ENCODE measurements around the gene PALD1. TPM values are rescaled to one million over a fixed set of nuclear protein-coding genes. Genes with fewer than 3 reads are reported as not detected.

PALD1 gene
- total RNA-seq, 4 donors from 2014 or later, result 10.7 to 28.2 (median 14.0) TPM

DNA sequence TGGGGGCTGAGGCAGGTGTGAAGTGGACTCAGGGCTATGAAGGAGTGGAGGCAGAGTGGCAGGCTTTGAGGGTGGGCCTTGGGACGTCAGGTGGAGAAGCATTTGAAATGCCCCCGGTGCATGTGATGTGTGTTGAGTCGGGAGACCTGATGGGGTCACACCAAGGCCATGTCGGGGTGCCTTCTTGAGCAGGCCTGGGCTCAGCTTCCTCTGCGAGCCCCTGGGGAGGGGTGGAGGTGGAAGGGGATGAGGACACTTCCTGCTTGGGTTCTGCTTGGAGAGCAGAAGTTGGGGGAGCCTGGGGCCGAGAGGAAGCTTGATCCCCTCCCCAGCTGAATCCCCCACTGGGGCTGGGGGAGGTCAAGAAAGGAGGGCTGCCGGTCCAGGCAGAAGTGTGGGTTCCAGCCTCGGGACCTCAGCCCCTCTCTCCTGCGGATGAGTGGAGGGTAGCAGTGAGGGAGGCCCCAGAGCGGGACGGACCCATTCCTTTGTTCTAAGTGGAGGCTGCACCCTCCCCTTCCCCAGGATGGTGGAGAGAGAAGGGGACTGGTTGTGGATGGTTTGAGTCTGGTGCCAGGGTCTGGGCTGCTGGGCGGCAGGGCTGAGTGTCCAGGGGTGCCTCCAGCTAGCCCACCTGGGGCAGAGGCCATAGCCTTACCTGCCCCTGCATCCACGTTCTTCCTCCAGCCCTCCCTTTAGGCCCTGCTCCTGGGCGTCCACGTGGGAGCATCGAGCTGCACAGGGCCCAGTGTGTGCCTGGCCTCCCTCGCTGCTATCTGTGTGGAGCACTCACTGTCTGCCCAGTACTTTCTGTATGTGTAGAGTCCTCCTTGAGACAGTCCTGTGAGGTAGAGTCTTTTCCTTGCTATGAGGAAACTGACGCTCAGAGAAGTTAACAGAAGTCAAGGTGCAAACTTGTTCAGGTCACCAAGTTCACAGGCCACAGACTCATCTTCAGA lies 87.3 kb downstream of the PALD1 start:
- Histone ChIP-seq H3K36me3 (no peaks in the 10 kb centered on the region), H3K4me1 (no peaks in the 10 kb centered on the region), H3K27me3 (no peaks in the 10 kb centered on the region), H3K9me3 (no peaks in the 10 kb centered on the region), H3K4me3 (replicated peaks in 1 of 3) (no peak overlapping the region), H3K27ac (no peak overlapping the region)
- no peak for DNase-seq
- intact Hi-C loops (cut with DNase I), result no loop called here
- no peak for TF ChIP-seq POLR2A (IDR thresholded peaks at IDR 0.05)
- TF ChIP-seq, protein P1, sequence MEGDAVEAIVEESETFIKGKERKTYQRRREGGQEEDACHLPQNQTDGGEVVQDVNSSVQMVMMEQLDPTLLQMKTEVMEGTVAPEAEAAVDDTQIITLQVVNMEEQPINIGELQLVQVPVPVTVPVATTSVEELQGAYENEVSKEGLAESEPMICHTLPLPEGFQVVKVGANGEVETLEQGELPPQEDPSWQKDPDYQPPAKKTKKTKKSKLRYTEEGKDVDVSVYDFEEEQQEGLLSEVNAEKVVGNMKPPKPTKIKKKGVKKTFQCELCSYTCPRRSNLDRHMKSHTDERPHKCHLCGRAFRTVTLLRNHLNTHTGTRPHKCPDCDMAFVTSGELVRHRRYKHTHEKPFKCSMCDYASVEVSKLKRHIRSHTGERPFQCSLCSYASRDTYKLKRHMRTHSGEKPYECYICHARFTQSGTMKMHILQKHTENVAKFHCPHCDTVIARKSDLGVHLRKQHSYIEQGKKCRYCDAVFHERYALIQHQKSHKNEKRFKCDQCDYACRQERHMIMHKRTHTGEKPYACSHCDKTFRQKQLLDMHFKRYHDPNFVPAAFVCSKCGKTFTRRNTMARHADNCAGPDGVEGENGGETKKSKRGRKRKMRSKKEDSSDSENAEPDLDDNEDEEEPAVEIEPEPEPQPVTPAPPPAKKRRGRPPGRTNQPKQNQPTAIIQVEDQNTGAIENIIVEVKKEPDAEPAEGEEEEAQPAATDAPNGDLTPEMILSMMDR (IDR thresholded peaks at IDR 0.05), result no peak
- WGBS, 2 donors, result 88 to 89% methylated on average over 17 to 18 of the region's 18 CpGs

DNA sequence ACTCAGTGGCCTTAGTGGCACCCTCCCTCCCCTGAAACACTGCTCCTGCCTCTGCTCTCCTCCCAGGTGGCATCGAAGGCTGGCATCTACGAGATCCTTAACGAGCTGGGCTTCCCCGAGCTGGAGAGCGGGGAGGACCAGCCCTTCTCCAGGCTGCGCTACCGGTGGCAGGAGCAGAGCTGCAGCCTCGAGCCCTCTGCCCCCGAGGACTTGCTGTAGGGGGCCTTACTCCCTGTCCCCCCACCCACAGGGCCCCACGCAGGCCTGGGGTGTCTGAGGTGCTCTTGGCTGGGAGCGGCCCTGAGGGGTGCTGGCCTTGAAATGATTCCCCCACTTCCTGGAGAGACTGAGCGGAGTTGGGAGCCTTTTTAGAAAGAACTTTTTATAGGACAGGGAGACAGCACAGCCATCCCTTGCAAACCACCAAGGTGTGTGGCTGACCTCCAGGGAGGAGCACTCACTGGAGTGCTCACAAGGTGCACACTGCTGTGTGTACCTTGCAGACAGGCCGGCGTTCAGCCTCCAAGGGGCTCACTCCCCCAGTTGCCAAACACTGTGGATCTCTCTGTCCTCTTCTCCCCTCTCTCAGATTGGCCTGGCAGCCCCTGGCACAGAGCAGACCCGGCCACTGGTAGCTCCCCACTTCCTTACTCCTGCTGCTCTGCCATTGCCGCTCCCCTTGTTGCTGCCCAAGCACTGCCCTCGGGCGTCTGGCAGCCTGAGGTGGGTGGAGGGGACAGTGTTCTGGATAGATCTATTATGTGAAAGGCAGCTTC lies 88.1 kb downstream of the PALD1 start:
- no peak for DNase-seq

DNA sequence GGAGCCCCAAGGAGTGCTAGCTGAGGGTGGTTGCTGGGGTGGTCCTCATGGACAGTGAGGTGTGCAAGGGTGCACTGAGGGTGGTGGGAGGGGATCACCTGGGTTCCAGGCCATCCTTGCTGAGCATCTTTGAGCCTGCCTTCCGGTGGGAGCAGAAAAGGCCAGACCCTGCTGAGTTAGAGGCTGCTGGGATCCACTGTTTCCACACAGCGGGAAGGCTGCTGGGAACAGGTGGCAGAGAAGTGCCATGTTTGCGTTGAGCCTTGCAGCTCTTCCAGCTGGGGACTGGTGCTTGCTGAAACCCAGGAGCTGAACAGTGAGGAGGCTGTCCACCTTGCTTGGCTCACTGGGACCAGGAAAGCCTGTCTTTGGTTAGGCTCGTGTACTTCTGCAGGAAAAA lies 89.0 kb downstream of the PALD1 start:
- Histone ChIP-seq H3K27ac (no peak overlapping the region), H3K9me3 (no peaks in the 10 kb centered on the region), H3K36me3 (no peaks in the 10 kb centered on the region), H3K27me3 (no peaks in the 10 kb centered on the region), H3K4me3 (replicated peaks in 1 of 3) (no peak overlapping the region), H3K4me1 (no peaks in the 10 kb centered on the region)
- no peak for TF ChIP-seq POLR2A (IDR thresholded peaks at IDR 0.05)
- TF ChIP-seq, protein P1 (IDR thresholded peaks at IDR 0.05), result no peak
- 90 to 92% methylated on average over 3 to 4 of the region's 4 CpGs for WGBS, 2 donors
- intact Hi-C loops (cut with DNase I), result no loop called here
- no peak for DNase-seq

More for the DNA sequence above, 88.1 kb downstream of the PALD1 start:
- 83 to 87% methylated on average over 10 to 15 of the region's 18 CpGs for WGBS, 2 donors
- H3K4me1 ChIP-seq, result no peaks in the 10 kb centered on the region
- H3K4me3 ChIP-seq (replicated peaks in 1 of 3), result no peak overlapping the region
- H3K27ac ChIP-seq, result no peak overlapping the region
- no peaks in the 10 kb centered on the region for H3K9me3 ChIP-seq
- no peak for TF ChIP-seq POLR2A (IDR thresholded peaks at IDR 0.05)
- TF ChIP-seq, protein P1 (IDR thresholded peaks at IDR 0.05), result no peak
- intact Hi-C loops (cut with DNase I), result no loop called here
- no peaks in the 10 kb centered on the region for H3K27me3 ChIP-seq
- H3K36me3 ChIP-seq, result no peaks in the 10 kb centered on the region

DNA sequence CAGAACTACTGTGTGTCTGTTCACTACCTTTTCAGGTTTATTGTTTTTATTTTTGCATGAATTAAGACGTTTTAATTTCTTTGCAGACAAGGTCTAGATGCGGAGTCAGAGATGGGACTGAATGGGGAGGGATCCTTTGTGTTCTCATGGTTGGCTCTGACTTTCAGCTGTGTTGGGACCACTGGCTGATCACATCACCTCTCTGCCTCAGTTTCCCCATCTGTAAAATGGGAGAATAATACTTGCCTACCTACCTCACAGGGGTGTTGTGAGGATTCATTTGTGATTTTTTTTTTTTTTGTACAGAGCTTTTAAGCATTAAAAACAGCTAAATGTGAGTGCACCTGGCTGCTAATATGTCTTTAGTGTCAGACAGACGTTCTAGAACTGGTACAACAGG lies 89.5 kb downstream of the PALD1 start:
- TF ChIP-seq POLR2A (IDR thresholded peaks at IDR 0.05), result no peak
- TF ChIP-seq, protein P1 (IDR thresholded peaks at IDR 0.05), result no peak
- Histone ChIP-seq H3K27ac (no peak overlapping the region), H3K36me3 (no peaks in the 10 kb centered on the region), H3K9me3 (no peaks in the 10 kb centered on the region), H3K4me3 (replicated peaks in 1 of 3) (no peak overlapping the region), H3K27me3 (no peaks in the 10 kb centered on the region), H3K4me1 (no peaks in the 10 kb centered on the region)
- intact Hi-C loops (cut with DNase I), result no loop called here
- WGBS, 2 donors, result 93 to 97% methylated on average over 3 of the region's 3 CpGs
- no peak for DNase-seq

Data from thyroid gland (tissue), 4 donors.